Panc1 (cell line): ENCODE data around the gene EIF3J. TPM values are rescaled to one million over a fixed set of nuclear protein-coding genes. Genes with fewer than 3 reads are reported as not detected.

Experiments
- ATAC-seq: fragments of 200-7000 bp; cut with Tn5 transposase; 2 replicates; pipeline ENCODE4 v1.9.1; 2020; ENCODE audit warnings: mild to moderate bottlenecking, moderate library complexity
- BruUV-seq: library from RNA; stranded (reverse); fragments of 400-500 nt; replicated peaks from 2 replicates; lab custom pipeline; 2021; lab: Mats Ljungman, UMichigan
- CTCF ChIA-PET: fragments of 300-600 bp; sonication (Branson Sonifier 250); formaldehyde crosslinking; loops from one replicate; lab custom pipeline; 2022; ENCODE audit warnings: antibody characterized with exemption; lab: Charles Lee
- POLR2A ChIA-PET: fragments of 300-600 bp; sonication (Branson Sonifier 250); formaldehyde crosslinking; loops from one replicate; lab custom pipeline; 2022; ENCODE audit warnings: antibody characterized with exemption; lab: Charles Lee
- DNase-seq: peaks from one replicate; pipeline ENCODE4 v3.0.0-alpha.2; 2010; ENCODE audit warnings: low read depth, low spot score
- H3K27ac ChIP-seq: 2 replicates; pipeline ENCODE4 v1.5.1; 2011; ENCODE audit warnings: mild to moderate bottlenecking, low read length, inconsistent platforms
- H3K27me3 ChIP-seq: fragments of 200-500 bp; sonication (Bioruptor generic); 2 replicates; pipeline ENCODE4 v1.6.0; 2014; ENCODE audit warnings: low read length, inconsistent platforms; ENCODE audit not compliant: control insufficient read depth, insufficient read depth
- H3K36me3 ChIP-seq: fragments of 200-500 bp; sonication (Bioruptor generic); 2 replicates; pipeline ENCODE4 v1.5.1; 2014; ENCODE audit warnings: inconsistent platforms, mild to moderate bottlenecking, low read length, moderate library complexity; ENCODE audit not compliant: control insufficient read depth, insufficient read depth
- H3K4me1 ChIP-seq: 2 replicates; pipeline ENCODE4 v1.5.1; 2011; ENCODE audit warnings: inconsistent platforms, mild to moderate bottlenecking, low read length, moderate library complexity; ENCODE audit not compliant: control insufficient read depth, insufficient read depth
- H3K4me3 ChIP-seq, 2 experiments: 2 replicates each; pipeline ENCODE4 v1.5.1; 2011 to 2012; ENCODE audit warnings: low read depth in 2 of 2, low read length in 2 of 2, mild to moderate bottlenecking in 2 of 2, inconsistent platforms in 1 of 2, moderate library complexity in 1 of 2
- H3K9me3 ChIP-seq: fragments of 200-500 bp; sonication (Bioruptor generic); 2 replicates; pipeline ENCODE4 v1.5.1; 2014; ENCODE audit warnings: low read depth, mild to moderate bottlenecking, inconsistent platforms, low read length, moderate library complexity; ENCODE audit not compliant: control insufficient read depth, insufficient read depth
- CTCF ChIP-seq: fragments of 450-650 bp; IDR thresholded peaks from 2 replicates; pipeline ENCODE4 v1.5.1; 2017; ENCODE audit warnings: mild to moderate bottlenecking
- POLR2AphosphoS5 ChIP-seq: IDR thresholded peaks from 2 replicates; pipeline ENCODE4 v1.6.1; 2012; ENCODE audit warnings: mild to moderate bottlenecking, low read depth, low read length, moderate library complexity
- REST ChIP-seq, 2 experiments: IDR thresholded peaks; 2 replicates each; pipeline ENCODE4 v1.6.1; 2011 to 2012; ENCODE audit warnings: low read depth in 2 of 2, control low read depth in 1 of 2, low read length in 1 of 2, mild to moderate bottlenecking in 1 of 2, moderate library complexity in 1 of 2; ENCODE audit not compliant: insufficient read depth in 1 of 2
- SIN3A ChIP-seq: IDR thresholded peaks from 2 replicates; pipeline ENCODE4 v1.6.1; 2012; ENCODE audit warnings: low read depth, mild to moderate bottlenecking, low read length, moderate library complexity, borderline replicate concordance; ENCODE audit not compliant: insufficient read depth
- TCF7L2 ChIP-seq: IDR thresholded peaks from 2 replicates; pipeline ENCODE4 v1.6.1; 2011; ENCODE audit warnings: mild to moderate bottlenecking, low read depth, low read length, inconsistent platforms
- in situ Hi-C: cut with HindIII; loops from 2 replicates; pipeline ENCODE4 v1.10.0; 2016; ENCODE audit warnings: low sequenced_read_pairs, low pct_unique_long_range_greater_than_20kb
- intact Hi-C: fragments of 100-400 bp; cut with micrococcal nuclease; formaldehyde crosslinking; loops from one replicate; pipeline ENCODE4 v1.10.0; 2022; ENCODE audit not compliant: unreplicated experiment
- total RNA-seq: library from RNA; stranded (reverse); gene quantifications from one replicate; pipeline ENCODE4 v1.2.1, GENCODE V29; 2021; ENCODE audit not compliant: unreplicated experiment

The EIF3J gene
- total RNA-seq, 1 experiment from 2014 or later = 128 TPM

DNA sequence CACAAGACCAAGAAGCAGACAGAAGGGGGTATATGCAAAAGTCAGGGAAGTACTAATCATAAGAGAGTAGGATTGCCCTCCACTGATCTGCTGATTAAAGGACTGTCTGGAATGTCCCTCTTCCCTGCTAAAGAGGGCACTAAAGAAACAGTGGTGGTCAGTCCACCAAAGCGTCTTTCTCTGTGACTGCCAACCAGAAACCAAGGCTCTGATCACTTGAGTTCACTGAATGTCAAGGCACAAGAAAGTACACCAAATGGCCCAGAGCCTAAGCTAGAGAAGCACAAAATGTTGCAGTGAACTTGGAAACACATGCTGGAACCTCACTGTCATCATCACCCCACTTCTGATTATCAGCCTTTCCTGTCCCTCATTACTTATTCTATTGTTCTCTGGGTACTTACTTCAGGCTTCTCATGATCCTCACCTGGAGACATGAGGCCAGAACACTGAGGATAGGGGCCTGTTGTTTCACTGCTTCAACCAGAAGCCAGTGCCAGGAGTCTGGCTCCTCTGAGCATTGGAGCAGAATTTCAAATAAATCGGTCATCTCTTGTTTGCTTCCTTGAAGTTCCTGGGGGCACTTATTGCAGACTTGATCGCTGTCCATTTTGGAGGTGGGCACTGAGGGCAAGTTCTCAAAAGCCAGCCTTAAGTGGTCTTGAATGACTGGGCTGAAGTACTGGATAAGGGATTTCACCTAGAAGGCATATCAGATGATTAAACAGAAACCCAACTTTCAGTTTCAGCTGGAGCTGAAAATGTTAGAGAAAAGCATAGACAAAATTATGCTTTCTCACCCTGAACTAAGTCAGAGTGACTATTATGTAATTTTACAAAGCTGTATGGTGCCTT lies 58.9 kb downstream of the EIF3J start:
- no peak overlapping the region for H3K4me3 ChIP-seq
- no peaks in the 10 kb centered on the region for H3K27me3 ChIP-seq
- intact Hi-C loops = loop anchor here (10.0 kb wide), 1 partner anchor 139 kb away; the partner anchor contains the start of gene TRIM69
- ChIA-PET CTCF (no interaction called here), POLR2A (no interaction called here)
- BruUV-seq = TSS peak; percentile 27
- TF ChIP-seq REST (IDR thresholded peaks at IDR 0.05; ENCODE audit: insufficient read depth in 1 of 2, low read depth in 2 of 2, low read length in 1 of 2) (no peak), TCF7L2 (no peak), SIN3A (no peak), POLR2AphosphoS5 (no peak), CTCF (no peak)
- no peaks in the 10 kb centered on the region for H3K9me3 ChIP-seq
- H3K27ac ChIP-seq = no peak overlapping the region
- H3K4me1 ChIP-seq = no peaks in the 10 kb centered on the region
- DNase-seq (no peak), ATAC-seq (no peak)
- H3K36me3 ChIP-seq = peaks cover 4% of the 10 kb centered on the region
- in situ Hi-C loops = no loop called here

GRCh38 chr15:44596511-44597010 lies 59.6 kb downstream of the EIF3J start:
- in situ Hi-C loops (no loop called here), intact Hi-C loops (loop anchor here (10.0 kb wide), 1 partner anchor 138 kb away; the partner anchor contains the start of gene TRIM69)
- Histone ChIP-seq H3K27ac (no peak overlapping the region), H3K4me3 (no peak overlapping the region), H3K36me3 (no peaks in the 10 kb centered on the region; the same call in none of the 2 replicates), H3K27me3 (no peaks in the 10 kb centered on the region), H3K9me3 (no peaks in the 10 kb centered on the region), H3K4me1 (no peaks in the 10 kb centered on the region)
- ChIA-PET CTCF (no interaction called here), POLR2A (no interaction called here)
- no peak for DNase-seq
- TF ChIP-seq TCF7L2 (no peak), SIN3A (no peak), POLR2AphosphoS5 (no peak), REST (IDR thresholded peaks at IDR 0.05; ENCODE audit: insufficient read depth in 1 of 2, low read depth in 2 of 2, low read length in 1 of 2) (no peak), CTCF (no peak)
- no TSS peak for BruUV-seq
- no peak for ATAC-seq
